Activated CD8-positive, alpha-beta T cell treated with anti-CD3 and anti-CD28 coated beads, Interleukin-2, amount 10 ng/mL, durations not matched to agents 7 days and 5 days (primary cell): ENCODE measurements around the gene TMEM131L. TPM values are rescaled to one million over a fixed set of nuclear protein-coding genes. Genes with fewer than 3 reads are reported as not detected.
"Not testable (repeated sequence)": the region's sequence is repeated elsewhere in the genome, so short reads cannot be mapped to it uniquely, and the experiment has no call there.

Source experiments
- ATAC-seq: fragments of 150-1000 bp; cut with Tn5 transposase; one replicate; pipeline ENCODE4 v1.10.0; 2021; ENCODE audit warnings: moderate library complexity
- CTCF ChIA-PET: fragments of 350-600 bp; sonication (Branson Sonifier 250); formaldehyde crosslinking; loops from one replicate; lab custom pipeline; 2021; ENCODE audit warnings: antibody characterized with exemption; lab: Charles Lee
- POLR2A ChIA-PET: fragments of 350-600 bp; sonication (Branson Sonifier 250); formaldehyde crosslinking; loops from one replicate; lab custom pipeline; 2021; ENCODE audit warnings: antibody characterized with exemption; lab: Charles Lee
- DNase-seq: peaks from one replicate; pipeline ENCODE4 v3.0.0-alpha.2; 2020
- H3K27ac Mint-ChIP-seq: one replicate; pipeline ENCODE4 v1.8.0; 2021; ENCODE audit warnings: mild to moderate bottlenecking, mixed read lengths
- H3K27me3 Mint-ChIP-seq: one replicate; pipeline ENCODE4 v1.8.0; 2021; ENCODE audit warnings: low read depth, mixed read lengths
- H3K36me3 Mint-ChIP-seq: one replicate; pipeline ENCODE4 v1.8.0; 2021; ENCODE audit warnings: low read depth, mixed read lengths
- H3K4me1 Mint-ChIP-seq: one replicate; pipeline ENCODE4 v1.8.0; 2021; ENCODE audit warnings: low read depth, mixed read lengths
- H3K4me3 Mint-ChIP-seq: one replicate; pipeline ENCODE4 v1.8.0; 2021; ENCODE audit warnings: mild to moderate bottlenecking, mixed read lengths
- H3K9me3 Mint-ChIP-seq: one replicate; pipeline ENCODE4 v1.8.0; 2022; ENCODE audit warnings: mixed read lengths; ENCODE audit not compliant: insufficient read depth
- total RNA-seq, 2 experiments: library from RNA; stranded (reverse); gene quantifications; one replicate each; pipeline ENCODE4 v1.2.3, GENCODE V29; 2021

The TMEM131L gene
- total RNA-seq, 2 experiments from 2014 or later = 54.9 to 58.4 TPM

- peaks cover 65% of the 10 kb centered on the region for H3K36me3 Mint-ChIP-seq
- H3K9me3 Mint-ChIP-seq = peaks cover 17% of the 10 kb centered on the region
- H3K27ac Mint-ChIP-seq = no peak overlapping the region
- CTCF ChIA-PET = interaction anchor here (1.0 to 1.5 kb wide), 2 partner anchors 9 to 12 kb away, joined by 3 to 5 read pairs; no protein-coding TSS in a partner anchor
- DNase-seq (no peak), ATAC-seq (no peak)
- peaks cover 31% of the 10 kb centered on the region for H3K4me1 Mint-ChIP-seq
- no peaks in the 10 kb centered on the region for H3K27me3 Mint-ChIP-seq
- H3K4me3 Mint-ChIP-seq = no peak overlapping the region
- POLR2A ChIA-PET = no interaction called here
Measured at GRCh38 chr4:153564630-153565525, 98.7 kb downstream of the TMEM131L start.

- no peak overlapping the region for H3K27ac Mint-ChIP-seq
- no peak overlapping the region for H3K4me3 Mint-ChIP-seq
- peaks cover under 1% of the 10 kb centered on the region for H3K9me3 Mint-ChIP-seq
- H3K4me1 Mint-ChIP-seq = peaks cover 36% of the 10 kb centered on the region
- ATAC-seq (no peak), DNase-seq (no peak)
- ChIA-PET CTCF (interaction anchor here (0.6 to 1.2 kb wide), 2 partner anchors 100 to 140 kb away, joined by 3 read pairs; no protein-coding TSS in a partner anchor), POLR2A (no interaction called here)
- no peaks in the 10 kb centered on the region for H3K27me3 Mint-ChIP-seq
- peaks cover 59% of the 10 kb centered on the region for H3K36me3 Mint-ChIP-seq
Measured at GRCh38 chr4:153566631-153567150, 100.5 kb downstream of the TMEM131L start.

GRCh38 chr4:153567660-153568059 is 101.5 kb downstream of the TMEM131L start:
- peaks cover 60% of the 10 kb centered on the region for H3K36me3 Mint-ChIP-seq
- H3K27ac Mint-ChIP-seq = peak overlapping the region; percentile 23
- not testable (repeated sequence) for H3K27me3 Mint-ChIP-seq, ATAC-seq, H3K9me3 Mint-ChIP-seq, H3K4me3 Mint-ChIP-seq, DNase-seq
- ChIA-PET CTCF (interaction anchor here (0.7 to 1.6 kb wide), 4 partner anchors 27 to 222 kb away, joined by 3 read pairs; no protein-coding TSS in a partner anchor), POLR2A (interaction anchor here (1.2 to 1.4 kb wide), 2 partner anchors 82 to 135 kb away, joined by 3 to 4 read pairs; no protein-coding TSS in a partner anchor)
- peaks cover 40% of the 10 kb centered on the region for H3K4me1 Mint-ChIP-seq

GRCh38 chr4:153570228-153570973 is 104.2 kb downstream of the TMEM131L start:
- ChIA-PET POLR2A (interaction anchor here (0.6 kb wide), 1 partner anchor 57 kb away, joined by 4 read pairs; no protein-coding TSS in a partner anchor), CTCF (interaction anchor here (3.2 kb wide), 1 partner anchor 137 kb away, joined by 15 read pairs; no protein-coding TSS in a partner anchor)
- Mint-ChIP-seq H3K27ac (peak overlapping the region; percentile 78), H3K27me3 (no peaks in the 10 kb centered on the region), H3K9me3 (no peaks in the 10 kb centered on the region), H3K4me3 (no peak overlapping the region), H3K4me1 (peaks cover 65% of the 10 kb centered on the region), H3K36me3 (peaks cover 48% of the 10 kb centered on the region)
- DNase-seq = peak; percentile 28
- no peak for ATAC-seq

GRCh38 chr4:153571006-153571545 is 104.9 kb downstream of the TMEM131L start:
- POLR2A ChIA-PET = interaction anchor here (0.6 to 0.7 kb wide), 2 partner anchors 58 to 230 kb away, joined by 4 to 7 read pairs; no protein-coding TSS in a partner anchor

GRCh38 chr4:153572609-153573008 is 106.4 kb downstream of the TMEM131L start:
- no peak for DNase-seq
- ATAC-seq = no peak
- Mint-ChIP-seq H3K4me1 (peaks cover 73% of the 10 kb centered on the region), H3K27me3 (no peaks in the 10 kb centered on the region), H3K4me3 (no peak overlapping the region), H3K27ac (peak overlapping the region; percentile 48), H3K9me3 (no peaks in the 10 kb centered on the region), H3K36me3 (peaks cover 42% of the 10 kb centered on the region)
- CTCF ChIA-PET = interaction anchor here (1.7 to 4.1 kb wide), 8 partner anchors 8 to 232 kb away, joined by 5 to 70 read pairs (median 19); partner anchors contain the start of gene MND1
- POLR2A ChIA-PET = interaction anchor here (1.7 kb wide), 1 partner anchor 227 kb away, joined by 5 read pairs; no protein-coding TSS in a partner anchor

More at GRCh38 chr4:153571006-153571545, 104.9 kb downstream of the TMEM131L start:
- ATAC-seq = no peak
- Mint-ChIP-seq H3K27ac (peak overlapping the region; percentile 62), H3K36me3 (peaks cover 50% of the 10 kb centered on the region), H3K4me3 (no peak overlapping the region), H3K9me3 (no peaks in the 10 kb centered on the region), H3K27me3 (no peaks in the 10 kb centered on the region), H3K4me1 (peaks cover 68% of the 10 kb centered on the region)
- no peak for DNase-seq
- CTCF ChIA-PET = interaction anchor here (3.2 to 4.1 kb wide), 2 partner anchors 138 to 226 kb away, joined by 15 to 70 read pairs; partner anchors contain the start of gene MND1

GRCh38 chr4:153573221-153573620 is 107.1 kb downstream of the TMEM131L start:
- no peaks in the 10 kb centered on the region for H3K27me3 Mint-ChIP-seq
- ATAC-seq (no peak), DNase-seq (no peak)
- CTCF ChIA-PET = interaction anchor here (1.0 to 4.1 kb wide), 33 partner anchors 8 to 234 kb away, joined by 3 to 83 read pairs (median 9); partner anchors contain the start of genes MND1 and TMEM131L
- POLR2A ChIA-PET = interaction anchor here (1.3 to 1.8 kb wide), 4 partner anchors 107 to 228 kb away, joined by 4 to 11 read pairs (median 6); partner anchors contain the start of gene TMEM131L
- H3K9me3 Mint-ChIP-seq = no peaks in the 10 kb centered on the region
- peaks cover 69% of the 10 kb centered on the region for H3K4me1 Mint-ChIP-seq
- H3K4me3 Mint-ChIP-seq = no peak overlapping the region
- H3K27ac Mint-ChIP-seq = peak overlapping the region; percentile 71
- peaks cover 42% of the 10 kb centered on the region for H3K36me3 Mint-ChIP-seq

GRCh38 chr4:153573881-153574802 is 108.0 kb downstream of the TMEM131L start:
- H3K4me1 Mint-ChIP-seq = peaks cover 64% of the 10 kb centered on the region
- H3K36me3 Mint-ChIP-seq = peaks cover 35% of the 10 kb centered on the region
- no peaks in the 10 kb centered on the region for H3K27me3 Mint-ChIP-seq
- no peaks in the 10 kb centered on the region for H3K9me3 Mint-ChIP-seq
- H3K27ac Mint-ChIP-seq = peak overlapping the region; percentile 75
- ATAC-seq (peak; percentile 93), DNase-seq (peak; percentile 83)
- ChIA-PET CTCF (interaction anchor here (0.5 to 4.1 kb wide), 60 partner anchors 8 to 688 kb away, joined by 3 to 83 read pairs (median 5); partner anchors contain the start of genes MND1 and TMEM131L), POLR2A (interaction anchor here (0.5 to 1.8 kb wide), 8 partner anchors 70 to 229 kb away, joined by 3 to 11 read pairs (median 4); partner anchors contain the start of gene TMEM131L)
- H3K4me3 Mint-ChIP-seq = no peak overlapping the region

GRCh38 chr4:153576443-153576774 is 110.2 kb downstream of the TMEM131L start:
- no peaks in the 10 kb centered on the region for H3K27me3 Mint-ChIP-seq
- H3K36me3 Mint-ChIP-seq = peaks cover 33% of the 10 kb centered on the region
- no peak for ATAC-seq
- peaks cover 50% of the 10 kb centered on the region for H3K4me1 Mint-ChIP-seq
- H3K27ac Mint-ChIP-seq = no peak overlapping the region
- ChIA-PET POLR2A (interaction anchor here (0.7 kb wide), 1 partner anchor 228 kb away, joined by 3 read pairs; no protein-coding TSS in a partner anchor), CTCF (interaction anchor here (1.4 kb wide), 1 partner anchor 109 kb away, joined by 3 read pairs; no protein-coding TSS in a partner anchor)
- no peaks in the 10 kb centered on the region for H3K9me3 Mint-ChIP-seq
- no peak overlapping the region for H3K4me3 Mint-ChIP-seq
- no peak for DNase-seq
